Immature natural killer cell (primary cell): ENCODE measurements around the gene PLET1. TPM values are rescaled to one million over a fixed set of nuclear protein-coding genes. Genes with fewer than 3 reads are reported as not detected.
"Not testable (repeated sequence)": the region's sequence is repeated elsewhere in the genome, so short reads cannot be mapped to it uniquely, and the experiment has no call there.

ENCODE experiments used
- DNase-seq, 3 donors: peaks; one replicate each; pipeline ENCODE4 v3.0.0; 2022; ENCODE audit warnings: mixed read lengths in 1 of 3
- H3K27ac Mint-ChIP-seq, 6 donors: one replicate each; pipeline ENCODE4 v1.8.0; 2020; ENCODE audit warnings: mixed read lengths in 6 of 6, mild to moderate bottlenecking in 5 of 6, inconsistent platforms in 4 of 6, moderate library complexity in 3 of 6
- H3K27me3 Mint-ChIP-seq, 3 donors: one replicate each; pipeline ENCODE4 v1.8.0; 2020 to 2021; ENCODE audit warnings: low read depth in 3 of 3, mild to moderate bottlenecking in 3 of 3, mixed read lengths in 3 of 3, moderate library complexity in 3 of 3, inconsistent platforms in 1 of 3
- H3K36me3 Mint-ChIP-seq, 3 donors: one replicate each; pipeline ENCODE4 v1.8.0; 2020; ENCODE audit warnings: mixed read lengths in 3 of 3, inconsistent platforms in 2 of 3, mild to moderate bottlenecking in 2 of 3
- H3K4me1 Mint-ChIP-seq, 2 donors: one replicate each; pipeline ENCODE4 v1.8.0; 2020; ENCODE audit warnings: inconsistent platforms in 2 of 2, mild to moderate bottlenecking in 2 of 2, mixed read lengths in 2 of 2, moderate library complexity in 1 of 2
- H3K4me3 Mint-ChIP-seq, 5 donors: one replicate each; pipeline ENCODE4 v1.8.0; 2020; ENCODE audit warnings: mild to moderate bottlenecking in 5 of 5, mixed read lengths in 5 of 5, inconsistent platforms in 3 of 5, moderate library complexity in 3 of 5
- H3K9me3 Mint-ChIP-seq, 6 donors: one replicate each; pipeline ENCODE4 v1.8.0; 2020; ENCODE audit warnings: mild to moderate bottlenecking in 6 of 6, mixed read lengths in 6 of 6, inconsistent platforms in 4 of 6, moderate library complexity in 3 of 6
- polyA plus RNA-seq, 3 donors: library from polyadenylated mRNA; unstranded; fragments of 300-500 nt; fragmentation: Illumina TruSeq; gene quantifications; one replicate each; pipeline ENCODE4 v1.2.3, GENCODE V29; 2021

PLET1 gene
- polyA plus RNA-seq, 3 donors from 2014 or later = not detected

GRCh38 chr11:112210890-112211289, 49.8 kb downstream of the PLET1 start:
- no peak for DNase-seq
- no peak overlapping the region for H3K27ac Mint-ChIP-seq
- no peaks in the 10 kb centered on the region for H3K9me3 Mint-ChIP-seq
- H3K36me3 Mint-ChIP-seq = no peaks in the 10 kb centered on the region
- H3K4me3 Mint-ChIP-seq = no peak overlapping the region
- peaks cover 0 to 8% (median 0%) of the 10 kb centered on the region in 3 donors for H3K27me3 Mint-ChIP-seq
- peaks cover 0 to 14% of the 10 kb centered on the region in 2 donors for H3K4me1 Mint-ChIP-seq

- H3K4me1 Mint-ChIP-seq = peaks cover 0 to 3% of the 10 kb centered on the region in 2 donors
Observed at GRCh38 chr11:112206071-112206470, 54.6 kb downstream of the PLET1 start.

GRCh38 chr11:112200252-112200651, 60.4 kb downstream of the PLET1 start:
- H3K27ac Mint-ChIP-seq = no peak overlapping the region
- H3K36me3 Mint-ChIP-seq = peaks cover 0 to 8% (median 5%) of the 10 kb centered on the region in 3 donors
- no peaks in the 10 kb centered on the region for H3K4me1 Mint-ChIP-seq
- DNase-seq = no peak
- peaks cover 0 to 4% (median 3%) of the 10 kb centered on the region in 3 donors for H3K27me3 Mint-ChIP-seq
- H3K4me3 Mint-ChIP-seq = no peak overlapping the region
- H3K9me3 Mint-ChIP-seq = no peaks in the 10 kb centered on the region

More at GRCh38 chr11:112206071-112206470, 54.6 kb downstream of the PLET1 start:
- H3K27ac Mint-ChIP-seq = no peak overlapping the region
- no peak overlapping the region for H3K4me3 Mint-ChIP-seq
- H3K9me3 Mint-ChIP-seq = no peaks in the 10 kb centered on the region
- peaks cover 0 to 5% (median 0%) of the 10 kb centered on the region in 3 donors for H3K36me3 Mint-ChIP-seq
- DNase-seq = no peak
- H3K27me3 Mint-ChIP-seq = peaks cover 0 to 6% (median 3%) of the 10 kb centered on the region in 3 donors

GRCh38 chr11:112199101-112199500, 61.6 kb downstream of the PLET1 start:
- H3K4me3 Mint-ChIP-seq, H3K36me3 Mint-ChIP-seq, H3K9me3 Mint-ChIP-seq, DNase-seq, H3K27me3 Mint-ChIP-seq, H3K27ac Mint-ChIP-seq, H3K4me1 Mint-ChIP-seq: not testable (repeated sequence)

Other genes with a start within 250 kb of the PLET1 start
- gene DLAT, start 235.5 kb downstream of the PLET1 start, polyA plus RNA-seq = 10 to 100 TPM; 13.6 to 21.5 (median 20.7) TPM
- gene PIH1D2, start 186.8 kb downstream of the PLET1 start, polyA plus RNA-seq = not detected
- 10 to 100 TPM in 2 of 3 donors, 1 to 10 TPM in 1; 5.9 to 13.7 (median 11.4) TPM for gene NKAPD1, start 186.6 kb downstream of the PLET1 start, polyA plus RNA-seq
- 100 to 1,000 TPM in 1 of 3 donors, 10 to 100 TPM in 2; 82.9 to 153 (median 90.7) TPM for gene TIMM8B, start 174.1 kb downstream of the PLET1 start, polyA plus RNA-seq
- 100 to 1,000 TPM; 158 to 341 (median 192) TPM for gene SDHD, start 174.0 kb downstream of the PLET1 start, polyA plus RNA-seq
- 10 to 100 TPM in 2 of 3 donors, 1 to 10 TPM in 1; 6.8 to 20.4 (median 11.2) TPM for gene IL18, start 96.8 kb downstream of the PLET1 start, polyA plus RNA-seq
- under 1 TPM in 1 of 3 donors, not detected in 2; 0.78 TPM for gene TEX12, start 93.5 kb downstream of the PLET1 start, polyA plus RNA-seq
- 1 to 10 TPM in 2 of 3 donors, under 1 TPM in 1; 0.41 to 2.7 (median 2.1) TPM for gene BCO2, start 85.3 kb downstream of the PLET1 start, polyA plus RNA-seq
- gene PTS, start 34.4 kb downstream of the PLET1 start, polyA plus RNA-seq = 10 to 100 TPM; 14.5 to 34.1 (median 25.4) TPM